HepG2 (cell line): ENCODE results near the gene ABCG5. TPM values are rescaled to one million over a fixed set of nuclear protein-coding genes. Genes with fewer than 3 reads are reported as not detected.
A peak's percentile ranks its signal among the peaks of the same experiment; 100 is the strongest.

Experiments
- BRCA1 ChIP-seq: sonication (generic); formaldehyde crosslinking; IDR thresholded peaks from 2 replicates; pipeline ENCODE4 v1.4.0; 2020; ENCODE audit warnings: missing genetic modification reagents
- CCDC6 ChIP-seq: sonication (generic); formaldehyde crosslinking; IDR thresholded peaks from 2 replicates; pipeline ENCODE4 v1.8.1; 2022; ENCODE audit warnings: mild to moderate bottlenecking, missing genetic modification reagents, moderate library complexity
- CHD4 ChIP-seq: fragments of 200-600 bp; sonication (generic); IDR thresholded peaks from 2 replicates; pipeline ENCODE4 v1.7.0; 2017; ENCODE audit warnings: mild to moderate bottlenecking, low read length, borderline replicate concordance
- CSRNP1 ChIP-seq: sonication (generic); formaldehyde crosslinking; IDR thresholded peaks from 2 replicates; pipeline ENCODE4 v1.8.1; 2023; ENCODE audit warnings: mild to moderate bottlenecking, missing genetic modification reagents
- KAT7 ChIP-seq: IDR thresholded peaks from 2 replicates; pipeline ENCODE4 v1.6.1; 2018; ENCODE audit warnings: borderline replicate concordance, missing compliant biosample characterization
- NONO ChIP-seq, 2 experiments: fragments of 450-650 bp in 1 of 2; sonication (generic) in 1 of 2; formaldehyde crosslinking in 1 of 2; IDR thresholded peaks in 1 of 2; conservative IDR thresholded peaks in 1 of 2; 2 replicates each; pipeline versions ENCODE4 v1.6.1 to v1.8.0; 2017 to 2022; ENCODE audit warnings: mild to moderate bottlenecking in 1 of 2, missing genetic modification reagents in 1 of 2, moderate library complexity in 1 of 2
- PCBP2 ChIP-seq: fragments of 200-400 bp; formaldehyde crosslinking; optimal IDR thresholded peaks from 2 replicates; pipeline ENCODE3; 2018; ENCODE audit warnings: low read length, low read depth; ENCODE audit not compliant: poor library complexity, severe bottlenecking
- RORA ChIP-seq: sonication (generic); formaldehyde crosslinking; IDR thresholded peaks from 2 replicates; pipeline ENCODE4 v1.5.0; 2020; ENCODE audit warnings: mild to moderate bottlenecking, missing genetic modification reagents, moderate library complexity
- SOX6 ChIP-seq, 2 experiments: fragments of 450-650 bp in 1 of 2; sonication (generic) in 1 of 2; formaldehyde crosslinking in 1 of 2; IDR thresholded peaks; 2 replicates each; pipeline versions ENCODE4 v1.4.0 to v1.6.1; 2017 to 2020; ENCODE audit warnings: antibody characterized with exemption in 1 of 2, mild to moderate bottlenecking in 1 of 2, missing genetic modification reagents in 1 of 2
- SP5 ChIP-seq: IDR thresholded peaks from 2 replicates; pipeline ENCODE4 v1.6.1; 2016; ENCODE audit warnings: low read depth, borderline replicate concordance
- SRF ChIP-seq: IDR thresholded peaks from 2 replicates; pipeline ENCODE4 v1.6.1; 2011; ENCODE audit warnings: mild to moderate bottlenecking, low read depth, low read length, moderate library complexity
- TFDP1 ChIP-seq: IDR thresholded peaks from 2 replicates; pipeline ENCODE4 v1.6.1; 2016; ENCODE audit warnings: missing compliant biosample characterization, missing genetic modification reagents, borderline replicate concordance
- TFE3 ChIP-seq: IDR thresholded peaks from 2 replicates; pipeline ENCODE4 v1.6.1; 2016
- WIZ ChIP-seq: sonication (generic); formaldehyde crosslinking; IDR thresholded peaks from 2 replicates; pipeline ENCODE4 v1.5.1; 2020; ENCODE audit warnings: mild to moderate bottlenecking, missing genetic modification reagents
- ZBTB46 ChIP-seq: sonication (generic); formaldehyde crosslinking; IDR thresholded peaks from 2 replicates; pipeline ENCODE4 v1.4.0; 2020; ENCODE audit warnings: mild to moderate bottlenecking, missing genetic modification reagents, borderline replicate concordance
- ZNF446 ChIP-seq: sonication (generic); formaldehyde crosslinking; IDR thresholded peaks from 2 replicates; pipeline ENCODE4 v1.5.0; 2020; ENCODE audit warnings: mild to moderate bottlenecking, missing genetic modification reagents
- ZNF567 ChIP-seq: sonication (generic); formaldehyde crosslinking; IDR thresholded peaks from 2 replicates; pipeline ENCODE4 v1.8.1; 2023; ENCODE audit warnings: mild to moderate bottlenecking, missing genetic modification reagents, borderline replicate concordance
- ZNF607 ChIP-seq: sonication (generic); formaldehyde crosslinking; IDR thresholded peaks from 2 replicates; pipeline ENCODE4 v1.5.1; 2020; ENCODE audit warnings: missing genetic modification reagents, mild to moderate bottlenecking, borderline replicate concordance
- ZSCAN29 ChIP-seq: sonication (generic); formaldehyde crosslinking; conservative IDR thresholded peaks from 2 replicates; pipeline ENCODE4 v1.4.0; 2020; ENCODE audit warnings: mild to moderate bottlenecking, missing genetic modification reagents
- polyA plus RNA-seq, 8 experiments: library from polyadenylated mRNA; depleted of rRNA in 3 of 8; stranded (reverse) in 7 of 8; unstranded in 1 of 8; fragments of >200 nt; fragmentation: Illumina TruSeq in 4 of 8; extraction: Trizol in 4 of 8; gene quantifications; 2 replicates each; pipeline versions ENCODE4 v1.2.1 to v1.2.3, GENCODE V29; 2011 to 2016; ENCODE audit warnings: low read depth in 4 of 8, missing spikeins in 1 of 8, mixed read lengths in 1 of 8; ENCODE audit not compliant: insufficient read depth in 1 of 8
- total RNA-seq, 5 experiments: library from RNA; depleted of rRNA; stranded (reverse); fragments of >200 nt; fragmentation: Illumina TruSeq; extraction: Trizol; gene quantifications; 2 replicates each; pipeline ENCODE4 v1.2.3, GENCODE V29; 2016; ENCODE audit warnings: low read depth in 1 of 5
- TF ChIP-seq, protein P1 (sequence below), 2 experiments: fragments of 450-650 bp in 1 of 2; sonication (generic) in 1 of 2; formaldehyde crosslinking; IDR thresholded peaks; 2 replicates each; pipeline versions ENCODE4 v1.5.0 to v1.8.0; 2020 to 2022; ENCODE audit warnings: mild to moderate bottlenecking in 1 of 2, missing genetic modification reagents in 1 of 2
- TF ChIP-seq, protein P2 (sequence below): sonication (generic); formaldehyde crosslinking; IDR thresholded peaks from 2 replicates; pipeline ENCODE4 v1.8.0; 2022; ENCODE audit warnings: mild to moderate bottlenecking, missing genetic modification reagents, borderline replicate concordance

The ABCG5 gene
- total and polyA plus RNA-seq, 2 of the 13 experiments (the other 11 are each of a cell fraction or from before 2014, with no cell fraction given) = 15.1 to 39.0 TPM

DNA sequence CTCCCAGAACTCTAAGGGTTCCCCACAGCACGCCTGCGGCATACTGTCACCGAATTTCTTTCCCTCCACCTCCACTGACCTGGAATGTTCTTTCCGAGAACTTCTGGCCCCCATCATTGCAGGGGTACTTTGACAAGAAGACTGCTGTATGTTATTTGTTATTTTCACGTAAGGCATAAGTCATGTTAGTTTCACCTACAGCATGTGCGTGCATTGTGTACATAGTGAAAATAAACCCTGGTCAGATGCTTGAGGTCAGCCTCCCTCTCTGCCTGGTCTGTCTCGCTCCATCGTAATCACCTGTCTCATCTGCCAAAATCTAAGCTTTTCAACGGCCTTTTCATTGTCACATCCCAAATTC, 4.2 kb upstream of the ABCG5 start (continued):
- TF ChIP-seq TFE3 (CRISPR knock-in tag) (no peak), WIZ (no peak), CSRNP1 (no peak), SOX6 (IDR thresholded peaks at IDR 0.05) (no peak), SOX6 (CRISPR knock-in tag; IDR thresholded peaks at IDR 0.05) (peak; percentile 48; the same call in 1 of the 2 replicates), ZNF446 (no peak), ZSCAN29 (CRISPR knock-in tag) (0 out of 2 replicates have a peak, but pooled peaks have one; percentile 10), RORA (no peak), NONO (IDR thresholded peaks at IDR 0.05) (no peak), NONO (CRISPR knock-in tag; conservative IDR thresholded peaks at IDR 0.05) (peak; percentile 21; the same call in 1 of the 2 replicates), BRCA1 (no peak), SP5 (CRISPR knock-in tag) (no peak), ZNF567 (CRISPR knock-in tag) (no peak), KAT7 (CRISPR knock-in tag) (no peak), CHD4 (peak; percentile 62; the same call in 1 of the 2 replicates), ZNF607 (CRISPR knock-in tag) (no peak), TFDP1 (CRISPR knock-in tag) (peak; percentile 33; the same call in 1 of the 2 replicates), CCDC6 (CRISPR knock-in tag) (no peak), PCBP2 (no peak), SRF (no peak), ZBTB46 (CRISPR knock-in tag) (no peak)
- TF ChIP-seq, protein P1, sequence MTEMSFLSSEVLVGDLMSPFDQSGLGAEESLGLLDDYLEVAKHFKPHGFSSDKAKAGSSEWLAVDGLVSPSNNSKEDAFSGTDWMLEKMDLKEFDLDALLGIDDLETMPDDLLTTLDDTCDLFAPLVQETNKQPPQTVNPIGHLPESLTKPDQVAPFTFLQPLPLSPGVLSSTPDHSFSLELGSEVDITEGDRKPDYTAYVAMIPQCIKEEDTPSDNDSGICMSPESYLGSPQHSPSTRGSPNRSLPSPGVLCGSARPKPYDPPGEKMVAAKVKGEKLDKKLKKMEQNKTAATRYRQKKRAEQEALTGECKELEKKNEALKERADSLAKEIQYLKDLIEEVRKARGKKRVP (CRISPR knock-in tag; IDR thresholded peaks at IDR 0.05) = peak in 1 of 2 experiments; percentile 39; a peak in 1 of 4 replicates
- TF ChIP-seq, protein P2, sequence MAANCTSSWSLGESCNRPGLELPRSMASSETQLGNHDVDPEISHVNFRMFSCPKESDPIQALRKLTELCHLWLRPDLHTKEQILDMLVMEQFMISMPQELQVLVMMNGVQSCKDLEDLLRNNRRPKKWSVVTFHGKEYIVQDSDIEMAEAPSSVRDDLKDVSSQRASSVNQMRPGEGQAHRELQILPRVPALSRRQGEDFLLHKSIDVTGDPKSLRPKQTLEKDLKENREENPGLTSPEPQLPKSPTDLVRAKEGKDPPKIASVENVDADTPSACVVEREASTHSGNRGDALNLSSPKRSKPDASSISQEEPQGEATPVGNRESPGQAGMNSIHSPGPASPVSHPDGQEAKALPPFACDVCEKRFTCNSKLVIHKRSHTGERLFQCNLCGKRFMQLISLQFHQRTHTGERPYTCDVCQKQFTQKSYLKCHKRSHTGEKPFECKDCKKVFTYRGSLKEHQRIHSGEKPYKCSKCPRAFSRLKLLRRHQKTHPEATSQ (CRISPR knock-in tag) = no peak
